ENCODE results near the gene TNIK.

TNIK gene

DNA sequence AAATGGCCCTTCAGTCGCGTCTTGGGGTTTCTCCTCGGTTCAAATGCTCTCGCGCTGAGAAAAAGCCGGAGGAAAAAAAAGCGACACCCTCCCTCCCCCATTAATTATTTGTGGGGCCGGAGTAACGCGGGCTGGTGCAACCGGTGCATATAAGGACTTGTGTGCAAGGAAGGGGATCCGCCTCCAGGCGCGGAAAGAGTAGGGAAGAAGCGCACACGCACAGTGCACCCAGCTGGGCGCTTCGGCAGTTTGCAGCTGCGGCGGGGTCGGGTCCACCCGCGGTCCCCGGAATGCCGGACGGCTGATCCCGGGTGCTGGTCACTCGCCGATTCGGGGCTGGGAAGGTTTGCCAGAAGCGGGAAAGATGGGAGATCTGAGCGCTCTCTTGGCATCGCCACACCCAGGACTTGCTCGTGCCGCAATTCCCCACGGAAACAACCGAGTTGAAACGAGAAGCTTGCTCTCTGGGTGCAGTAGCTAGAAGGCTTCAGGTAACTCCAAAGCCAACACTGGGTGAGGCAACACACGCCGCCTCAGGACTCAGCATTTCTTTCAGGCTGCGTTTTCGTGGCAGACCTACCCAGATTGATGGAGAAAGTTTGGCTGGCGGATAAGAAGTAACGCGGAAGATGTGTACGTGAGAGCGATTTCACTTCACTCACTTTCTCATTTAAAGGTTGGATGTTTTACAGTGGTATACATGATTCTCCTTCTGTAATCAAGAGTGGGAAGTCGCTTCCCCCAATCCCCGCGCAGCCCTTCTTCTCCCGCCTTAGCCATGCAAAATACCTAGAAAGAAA, 720 bp upstream of the TNIK start:
- H2AFZ ChIP-seq = peak overlapping the region; percentile 90
- peak overlapping the region; percentile 96 for H3K4me2 ChIP-seq (ENCODE audit: low read length)
- H3K36me3 ChIP-seq (ENCODE audit: control insufficient read depth, insufficient read depth, low read length) = no peaks in the 10 kb centered on the region
- TF ChIP-seq, protein P1, sequence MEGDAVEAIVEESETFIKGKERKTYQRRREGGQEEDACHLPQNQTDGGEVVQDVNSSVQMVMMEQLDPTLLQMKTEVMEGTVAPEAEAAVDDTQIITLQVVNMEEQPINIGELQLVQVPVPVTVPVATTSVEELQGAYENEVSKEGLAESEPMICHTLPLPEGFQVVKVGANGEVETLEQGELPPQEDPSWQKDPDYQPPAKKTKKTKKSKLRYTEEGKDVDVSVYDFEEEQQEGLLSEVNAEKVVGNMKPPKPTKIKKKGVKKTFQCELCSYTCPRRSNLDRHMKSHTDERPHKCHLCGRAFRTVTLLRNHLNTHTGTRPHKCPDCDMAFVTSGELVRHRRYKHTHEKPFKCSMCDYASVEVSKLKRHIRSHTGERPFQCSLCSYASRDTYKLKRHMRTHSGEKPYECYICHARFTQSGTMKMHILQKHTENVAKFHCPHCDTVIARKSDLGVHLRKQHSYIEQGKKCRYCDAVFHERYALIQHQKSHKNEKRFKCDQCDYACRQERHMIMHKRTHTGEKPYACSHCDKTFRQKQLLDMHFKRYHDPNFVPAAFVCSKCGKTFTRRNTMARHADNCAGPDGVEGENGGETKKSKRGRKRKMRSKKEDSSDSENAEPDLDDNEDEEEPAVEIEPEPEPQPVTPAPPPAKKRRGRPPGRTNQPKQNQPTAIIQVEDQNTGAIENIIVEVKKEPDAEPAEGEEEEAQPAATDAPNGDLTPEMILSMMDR (IDR thresholded peaks at IDR 0.05) = no peak
- H3K27me3 ChIP-seq (ENCODE audit: control insufficient read depth, insufficient read depth, low read length) = peaks cover 6% of the 10 kb centered on the region
- peaks cover 17% of the 10 kb centered on the region for H3K4me1 ChIP-seq
- no peaks in the 10 kb centered on the region for H3K79me2 ChIP-seq
- H3K9ac ChIP-seq = no peak overlapping the region
- peak overlapping the region; percentile 58 for H3K4me3 ChIP-seq (ENCODE audit: low read depth, low read length)
- H3K27ac ChIP-seq = peak overlapping the region; percentile 47
- no peaks in the 10 kb centered on the region for H3K9me3 ChIP-seq (ENCODE audit: control insufficient read depth, low read length)

DNA sequence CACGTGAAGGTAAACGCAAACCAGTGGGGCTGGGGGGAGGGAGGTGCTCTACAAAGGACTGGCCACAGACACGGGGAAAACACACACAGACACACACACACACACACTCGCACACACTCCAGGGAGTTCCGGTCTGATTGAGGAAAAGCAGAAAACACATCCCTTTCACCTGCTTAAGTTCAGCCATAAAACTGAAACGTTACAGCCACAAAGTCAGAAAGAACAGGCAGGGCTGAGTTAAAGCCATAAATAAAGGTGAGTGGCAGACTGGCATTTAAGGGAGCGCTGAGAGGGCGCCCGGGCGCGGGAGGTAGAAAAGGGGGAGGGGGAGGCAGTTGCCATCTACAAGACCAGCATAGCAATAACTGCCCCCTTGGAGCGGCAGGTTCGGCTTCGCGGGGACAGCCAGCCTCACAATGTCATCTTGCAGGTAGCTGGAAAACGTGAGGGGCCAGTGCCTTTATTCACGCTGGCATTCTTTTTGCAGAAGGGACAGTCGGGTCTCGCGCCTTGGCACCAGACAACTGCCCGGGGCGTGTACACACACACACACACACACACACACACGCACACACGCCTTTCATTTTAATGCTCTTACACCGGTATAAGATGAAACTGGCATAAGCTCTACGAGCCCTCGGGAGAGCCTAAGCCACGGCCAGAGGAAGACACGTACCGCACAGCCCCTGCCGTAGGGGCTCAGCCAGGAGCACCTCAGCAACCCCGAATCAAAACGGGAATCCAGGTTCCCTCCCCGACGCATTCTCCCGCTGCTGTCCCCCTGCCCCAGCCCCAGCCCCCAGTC, 866 bp downstream of the TNIK start:
- Histone ChIP-seq H3K27me3 (ENCODE audit: control insufficient read depth, insufficient read depth, low read length) (peaks cover 6% of the 10 kb centered on the region), H3K9me3 (ENCODE audit: control insufficient read depth, low read length) (no peaks in the 10 kb centered on the region), H3K4me3 (ENCODE audit: low read depth, low read length) (peak overlapping the region; percentile 58), H3K4me2 (ENCODE audit: low read length) (peak overlapping the region; percentile 96), H3K27ac (peak overlapping the region; percentile 47), H3K36me3 (ENCODE audit: control insufficient read depth, insufficient read depth, low read length) (no peaks in the 10 kb centered on the region), H3K9ac (no peak overlapping the region), H3K79me2 (no peaks in the 10 kb centered on the region), H2AFZ (peak overlapping the region; percentile 90), H3K4me1 (peaks cover 20% of the 10 kb centered on the region)
- TF ChIP-seq, protein P1 (IDR thresholded peaks at IDR 0.05) = no peak

DNA sequence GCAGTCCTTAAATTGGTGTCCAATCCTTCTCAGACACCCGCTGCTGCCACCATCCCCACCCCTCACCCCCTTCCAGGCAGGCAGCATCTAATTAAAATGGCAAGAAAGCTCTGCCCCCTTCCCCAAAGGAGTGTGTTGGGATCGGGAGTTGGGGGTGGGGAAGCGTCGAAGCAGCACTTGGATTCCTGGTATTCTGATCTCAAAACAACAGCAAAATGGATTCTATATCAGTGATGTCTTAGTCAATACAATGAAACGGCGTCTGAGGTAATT, 1.4 kb downstream of the TNIK start:
- peaks cover 25% of the 10 kb centered on the region for H3K4me1 ChIP-seq

GRCh38 chr3:171458071-171458863, 1.9 kb downstream of the TNIK start:
- H3K27me3 ChIP-seq (ENCODE audit: control insufficient read depth, insufficient read depth, low read length) = peaks cover 6% of the 10 kb centered on the region
- H3K4me1 ChIP-seq = peaks cover 30% of the 10 kb centered on the region
- peak overlapping the region; percentile 90 for H2AFZ ChIP-seq
- no peaks in the 10 kb centered on the region for H3K79me2 ChIP-seq
- peak overlapping the region; percentile 47 for H3K27ac ChIP-seq
- peak overlapping the region; percentile 58 for H3K4me3 ChIP-seq (ENCODE audit: low read depth, low read length)
- H3K4me2 ChIP-seq (ENCODE audit: low read length) = peak overlapping the region; percentile 9
- TF ChIP-seq, protein P1 (IDR thresholded peaks at IDR 0.05) = no peak
- no peaks in the 10 kb centered on the region for H3K9me3 ChIP-seq (ENCODE audit: control insufficient read depth, low read length)
- H3K36me3 ChIP-seq (ENCODE audit: control insufficient read depth, insufficient read depth, low read length) = no peaks in the 10 kb centered on the region
- no peak overlapping the region for H3K9ac ChIP-seq

More for the DNA sequence above, 1.4 kb downstream of the TNIK start:
- peak overlapping the region; percentile 90 for H2AFZ ChIP-seq
- H3K27ac ChIP-seq = peak overlapping the region; percentile 47
- TF ChIP-seq, protein P1 (IDR thresholded peaks at IDR 0.05) = no peak
- peaks cover 6% of the 10 kb centered on the region for H3K27me3 ChIP-seq (ENCODE audit: control insufficient read depth, insufficient read depth, low read length)
- H3K4me2 ChIP-seq (ENCODE audit: low read length) = peak overlapping the region; percentile 96
- no peaks in the 10 kb centered on the region for H3K36me3 ChIP-seq (ENCODE audit: control insufficient read depth, insufficient read depth, low read length)
- peak overlapping the region; percentile 58 for H3K4me3 ChIP-seq (ENCODE audit: low read depth, low read length)
- H3K9ac ChIP-seq = no peak overlapping the region
- H3K9me3 ChIP-seq (ENCODE audit: control insufficient read depth, low read length) = no peaks in the 10 kb centered on the region
- no peaks in the 10 kb centered on the region for H3K79me2 ChIP-seq
